HCT116 (cell line): ENCODE measurements around the gene ABCE1. TPM values are rescaled to one million over a fixed set of nuclear protein-coding genes. Genes with fewer than 3 reads are reported as not detected.

Source experiments
- ATAC-seq: fragments of 200-7000 bp; cut with Tn5 transposase; 2 replicates; pipeline ENCODE4 v1.9.1; 2020; ENCODE audit warnings: mild to moderate bottlenecking, moderate library complexity
- BruUV-seq: library from RNA; stranded (reverse); fragments of 400-500 nt; replicated peaks from 2 replicates; lab custom pipeline; 2021; lab: Mats Ljungman, UMichigan
- CTCF ChIA-PET: fragments of 300-600 bp; sonication (Branson Sonifier 250); formaldehyde crosslinking; loops from one replicate; lab custom pipeline; 2021; ENCODE audit warnings: antibody characterized with exemption; lab: Charles Lee
- POLR2A ChIA-PET: fragments of 300-600, 350-600 bp; sonication (Branson Sonifier 250); formaldehyde crosslinking; loops from one replicate; lab custom pipeline; 2021; ENCODE audit warnings: antibody characterized with exemption; lab: Charles Lee
- RAD21 ChIA-PET, 2 experiments: fragments of 300-600 bp; sonication (Branson Sonifier 250); formaldehyde crosslinking; loops; one replicate each; lab custom pipeline; 2023; ENCODE audit warnings: low total read pairs in 2 of 2; ENCODE audit not compliant: uncharacterized antibody in 2 of 2, unreplicated experiment in 2 of 2, low non-redundant PET in 1 of 2; lab: Charles Lee
- DNase-seq: peaks from one replicate; pipeline ENCODE4 v3.0.0-alpha.2; 2010; ENCODE audit warnings: low read depth, low spot score
- H2AFZ ChIP-seq: fragments of 200-600 bp; shearing (Covaris generic), sonication (generic); 2 replicates; pipeline ENCODE4 v1.6.1; 2017; ENCODE audit warnings: low read depth, mixed run types, mixed read lengths, antibody characterized with exemption, low read length; ENCODE audit not compliant: poor library complexity, severe bottlenecking
- H3K27ac ChIP-seq: 2 replicates; pipeline ENCODE4 v1.5.1; 2012; ENCODE audit warnings: low read depth, low read length
- H3K27me3 ChIP-seq: fragments of 200-600 bp; sonication (generic); 2 replicates; pipeline ENCODE4 v1.6.1; 2016; ENCODE audit warnings: mixed run types, low read length, mixed read lengths; ENCODE audit not compliant: insufficient read depth
- H3K36me3 ChIP-seq, 2 experiments: fragments of 200-500 bp in 1 of 2; fragments of 200-600 bp in 1 of 2; sonication (Bioruptor generic) in 1 of 2; sonication (generic) in 1 of 2; 2 replicates each; pipeline versions ENCODE4 v1.5.1 to v1.6.1; 2014 to 2016; ENCODE audit warnings: low read length in 2 of 2, inconsistent platforms in 1 of 2, mixed read lengths in 1 of 2, mixed run types in 1 of 2; ENCODE audit not compliant: insufficient read depth in 2 of 2, control insufficient read depth in 1 of 2
- H3K4me1 ChIP-seq, 2 experiments: fragments of 200-600 bp in 1 of 2; sonication (generic) in 1 of 2; 2 replicates each; pipeline versions ENCODE4 v1.5.1 to v1.6.1; 2012 to 2017; ENCODE audit warnings: low read length in 2 of 2, inconsistent platforms in 1 of 2, mild to moderate bottlenecking in 1 of 2, mixed read lengths in 1 of 2, mixed run types in 1 of 2, moderate library complexity in 1 of 2; ENCODE audit not compliant: insufficient read depth in 2 of 2, control insufficient read depth in 1 of 2
- H3K4me2 ChIP-seq: fragments of 200-600 bp; sonication (generic); 2 replicates; pipeline ENCODE4 v1.6.1; 2017; ENCODE audit warnings: mixed run types, low read length, mixed read lengths
- H3K4me3 ChIP-seq, 2 experiments: fragments of 200-600 bp in 1 of 2; sonication (generic) in 1 of 2; replicated peaks in 1 of 2; 2 replicates each; pipeline ENCODE4 v1.5.1; 2011 to 2016; ENCODE audit warnings: low read length in 2 of 2, control low read depth in 1 of 2, low read depth in 1 of 2, mild to moderate bottlenecking in 1 of 2, mixed read lengths in 1 of 2, mixed run types in 1 of 2
- H3K79me2 ChIP-seq: fragments of 200-600 bp; sonication (generic); 2 replicates; pipeline ENCODE4 v1.6.1; 2017; ENCODE audit warnings: mild to moderate bottlenecking, mixed run types, low read length, moderate library complexity, mixed read lengths; ENCODE audit not compliant: insufficient read depth
- H3K9ac ChIP-seq: fragments of 200-600 bp; sonication (generic); 2 replicates; pipeline ENCODE4 v1.6.1; 2016; ENCODE audit warnings: low read length, mixed read lengths
- H3K9me2 ChIP-seq: fragments of 200-600 bp; sonication (generic), shearing (Covaris generic); 2 replicates; pipeline ENCODE4 v1.6.1; 2017; ENCODE audit warnings: mixed run types, mild to moderate bottlenecking, moderate library complexity; ENCODE audit not compliant: insufficient read depth
- H3K9me3 ChIP-seq, 2 experiments: fragments of 200-500 bp in 1 of 2; fragments of 200-600 bp in 1 of 2; sonication (Bioruptor generic) in 1 of 2; sonication (generic) in 1 of 2; 2 replicates each; pipeline ENCODE4 v1.6.1; 2014 to 2017; ENCODE audit warnings: low read length in 2 of 2, mixed read lengths in 2 of 2, inconsistent platforms in 1 of 2, low read depth in 1 of 2, mild to moderate bottlenecking in 1 of 2, mixed run types in 1 of 2, moderate library complexity in 1 of 2; ENCODE audit not compliant: control insufficient read depth in 1 of 2, insufficient read depth in 1 of 2
- H4K20me1 ChIP-seq: fragments of 200-600 bp; sonication (generic), shearing (Covaris generic); 2 replicates; pipeline ENCODE4 v1.6.1; 2017; ENCODE audit warnings: mixed run types, mild to moderate bottlenecking, moderate library complexity; ENCODE audit not compliant: insufficient read depth
- CBX3 ChIP-seq: IDR thresholded peaks from 2 replicates; pipeline ENCODE4 v1.6.1; 2012; ENCODE audit warnings: low read depth
- CEBPB ChIP-seq: IDR thresholded peaks from 2 replicates; pipeline ENCODE4 v1.6.1; 2012; ENCODE audit warnings: low read depth
- EGR1 ChIP-seq: IDR thresholded peaks from 2 replicates; pipeline ENCODE4 v1.6.1; 2012; ENCODE audit warnings: low read depth
- EZH2phosphoT487 ChIP-seq: fragments of 200-600 bp; IDR thresholded peaks from 2 replicates; pipeline ENCODE4 v1.6.1; 2018; ENCODE audit warnings: antibody characterized with exemption, borderline replicate concordance
- JUND ChIP-seq: IDR thresholded peaks from 2 replicates; pipeline ENCODE4 v1.6.1; 2012
- POLR2A ChIP-seq: IDR thresholded peaks from 2 replicates; pipeline ENCODE4 v1.7.0; 2011; ENCODE audit warnings: borderline replicate concordance; ENCODE audit not compliant: insufficient read depth, insufficient read length; ENCODE audit errors: extremely low read depth
- POLR2AphosphoS5 ChIP-seq: IDR thresholded peaks from 2 replicates; pipeline ENCODE4 v1.6.1; 2011; ENCODE audit warnings: mild to moderate bottlenecking, low read depth, low read length, moderate library complexity
- RAD21 ChIP-seq: IDR thresholded peaks from 2 replicates; pipeline ENCODE4 v1.6.1; 2012; ENCODE audit warnings: low read depth, mild to moderate bottlenecking
- SIN3A ChIP-seq: IDR thresholded peaks from 2 replicates; pipeline ENCODE4 v1.6.1; 2012; ENCODE audit warnings: low read depth
- SP1 ChIP-seq: IDR thresholded peaks from 2 replicates; pipeline ENCODE4 v1.6.1; 2012; ENCODE audit warnings: low read depth
- TCF7L2 ChIP-seq: IDR thresholded peaks from 2 replicates; pipeline ENCODE4 v1.7.0; 2011; ENCODE audit warnings: borderline replicate concordance, inconsistent platforms; ENCODE audit not compliant: insufficient read depth, insufficient read length; ENCODE audit errors: extremely low read depth
- YY1 ChIP-seq: IDR thresholded peaks from 2 replicates; pipeline ENCODE4 v1.6.1; 2011; ENCODE audit warnings: low read length, low read depth, moderate library complexity, mild to moderate bottlenecking; ENCODE audit not compliant: insufficient replicate concordance; ENCODE audit errors: extremely low read depth
- ZFX ChIP-seq: fragments of 450-650 bp; IDR thresholded peaks from 2 replicates; pipeline ENCODE4 v1.6.1; 2017
- ZNF274 ChIP-seq: fragments of 200-500 bp; sonication (Bioruptor generic); IDR thresholded peaks from 2 replicates; pipeline ENCODE4 v1.6.1; 2014; ENCODE audit warnings: mild to moderate bottlenecking, low read depth, low read length, inconsistent platforms
- intact Hi-C: fragments of 100-400 bp; cut with micrococcal nuclease; formaldehyde crosslinking; loops from 2 replicates; pipeline ENCODE4 v1.10.0; 2022
- total RNA-seq: library from RNA; stranded (reverse); gene quantifications from one replicate; pipeline ENCODE4 v1.2.1, GENCODE V29; 2021; ENCODE audit not compliant: unreplicated experiment
- TF ChIP-seq, protein P1 (sequence below): IDR thresholded peaks from 2 replicates; pipeline ENCODE4 v1.6.1; 2012
- TF ChIP-seq, protein P2 (sequence below), 3 experiments: fragments of 200-600 bp in 1 of 3; sonication (generic) in 1 of 3; IDR thresholded peaks in 2 of 3; conservative IDR thresholded peaks in 1 of 3; 2 replicates each; pipeline ENCODE4 v1.5.1; 2012 to 2017; ENCODE audit warnings: low read depth in 2 of 3, low read length in 2 of 3, antibody characterized with exemption in 1 of 3, borderline replicate concordance in 1 of 3, control low read depth in 1 of 3, mild to moderate bottlenecking in 1 of 3, mixed read lengths in 1 of 3, mixed run types in 1 of 3, moderate library complexity in 1 of 3; ENCODE audit not compliant: insufficient read depth in 1 of 3
- TF ChIP-seq, protein P3 (sequence below): IDR thresholded peaks from 2 replicates; pipeline ENCODE4 v1.6.1; 2011; ENCODE audit warnings: mild to moderate bottlenecking, low read length, moderate library complexity; ENCODE audit not compliant: insufficient replicate concordance; ENCODE audit errors: extremely low read depth
- TF ChIP-seq, protein P4 (sequence below): IDR thresholded peaks from 2 replicates; pipeline ENCODE4 v1.6.1; 2012; ENCODE audit warnings: low read depth
- TF ChIP-seq, protein P5 (sequence below): IDR thresholded peaks from 2 replicates; pipeline ENCODE4 v1.6.1; 2012

ABCE1 gene
- total RNA-seq, 1 experiment from 2014 or later = 145 TPM

DNA sequence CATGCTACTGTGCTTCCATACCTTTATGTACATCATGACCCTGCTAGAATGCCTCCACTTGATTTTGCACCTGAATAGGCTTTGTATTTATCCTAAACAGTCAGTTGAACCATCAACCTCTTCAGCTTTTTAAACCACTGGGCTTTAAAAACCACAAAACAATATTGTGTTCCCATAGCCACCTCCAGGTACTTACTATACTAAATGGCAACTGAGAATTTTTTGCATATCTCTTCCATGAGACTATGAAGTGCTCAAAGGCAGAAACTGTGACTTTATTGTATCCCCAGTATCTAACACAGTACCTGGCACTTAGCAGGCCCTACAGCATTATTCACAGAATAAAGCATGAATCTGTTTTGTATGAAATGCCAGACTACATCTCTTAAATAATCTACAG lies 39.9 kb upstream of the ABCE1 start:
- TF ChIP-seq POLR2A (no peak), JUND (no peak), CBX3 (no peak), ZNF274 (no peak), RAD21 (no peak), SP1 (no peak), POLR2AphosphoS5 (no peak), SIN3A (no peak), CEBPB (no peak), TCF7L2 (no peak), YY1 (no peak), EZH2phosphoT487 (no peak), EGR1 (no peak), ZFX (no peak)
- TF ChIP-seq, protein P1, sequence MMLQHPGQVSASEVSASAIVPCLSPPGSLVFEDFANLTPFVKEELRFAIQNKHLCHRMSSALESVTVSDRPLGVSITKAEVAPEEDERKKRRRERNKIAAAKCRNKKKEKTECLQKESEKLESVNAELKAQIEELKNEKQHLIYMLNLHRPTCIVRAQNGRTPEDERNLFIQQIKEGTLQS = no peak
- TF ChIP-seq, protein P2, sequence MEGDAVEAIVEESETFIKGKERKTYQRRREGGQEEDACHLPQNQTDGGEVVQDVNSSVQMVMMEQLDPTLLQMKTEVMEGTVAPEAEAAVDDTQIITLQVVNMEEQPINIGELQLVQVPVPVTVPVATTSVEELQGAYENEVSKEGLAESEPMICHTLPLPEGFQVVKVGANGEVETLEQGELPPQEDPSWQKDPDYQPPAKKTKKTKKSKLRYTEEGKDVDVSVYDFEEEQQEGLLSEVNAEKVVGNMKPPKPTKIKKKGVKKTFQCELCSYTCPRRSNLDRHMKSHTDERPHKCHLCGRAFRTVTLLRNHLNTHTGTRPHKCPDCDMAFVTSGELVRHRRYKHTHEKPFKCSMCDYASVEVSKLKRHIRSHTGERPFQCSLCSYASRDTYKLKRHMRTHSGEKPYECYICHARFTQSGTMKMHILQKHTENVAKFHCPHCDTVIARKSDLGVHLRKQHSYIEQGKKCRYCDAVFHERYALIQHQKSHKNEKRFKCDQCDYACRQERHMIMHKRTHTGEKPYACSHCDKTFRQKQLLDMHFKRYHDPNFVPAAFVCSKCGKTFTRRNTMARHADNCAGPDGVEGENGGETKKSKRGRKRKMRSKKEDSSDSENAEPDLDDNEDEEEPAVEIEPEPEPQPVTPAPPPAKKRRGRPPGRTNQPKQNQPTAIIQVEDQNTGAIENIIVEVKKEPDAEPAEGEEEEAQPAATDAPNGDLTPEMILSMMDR (IDR thresholded peaks at IDR 0.05 in 2 of 3, conservative IDR thresholded peaks at IDR 0.05 in 1 of 3; ENCODE audit: borderline replicate concordance in 1 of 3, insufficient read depth in 1 of 3, low read depth in 2 of 3, low read length in 2 of 3) = no peak
- TF ChIP-seq, protein P3, sequence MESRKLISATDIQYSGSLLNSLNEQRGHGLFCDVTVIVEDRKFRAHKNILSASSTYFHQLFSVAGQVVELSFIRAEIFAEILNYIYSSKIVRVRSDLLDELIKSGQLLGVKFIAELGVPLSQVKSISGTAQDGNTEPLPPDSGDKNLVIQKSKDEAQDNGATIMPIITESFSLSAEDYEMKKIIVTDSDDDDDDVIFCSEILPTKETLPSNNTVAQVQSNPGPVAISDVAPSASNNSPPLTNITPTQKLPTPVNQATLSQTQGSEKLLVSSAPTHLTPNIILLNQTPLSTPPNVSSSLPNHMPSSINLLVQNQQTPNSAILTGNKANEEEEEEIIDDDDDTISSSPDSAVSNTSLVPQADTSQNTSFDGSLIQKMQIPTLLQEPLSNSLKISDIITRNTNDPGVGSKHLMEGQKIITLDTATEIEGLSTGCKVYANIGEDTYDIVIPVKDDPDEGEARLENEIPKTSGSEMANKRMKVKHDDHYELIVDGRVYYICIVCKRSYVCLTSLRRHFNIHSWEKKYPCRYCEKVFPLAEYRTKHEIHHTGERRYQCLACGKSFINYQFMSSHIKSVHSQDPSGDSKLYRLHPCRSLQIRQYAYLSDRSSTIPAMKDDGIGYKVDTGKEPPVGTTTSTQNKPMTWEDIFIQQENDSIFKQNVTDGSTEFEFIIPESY = no peak
- TF ChIP-seq, protein P4, sequence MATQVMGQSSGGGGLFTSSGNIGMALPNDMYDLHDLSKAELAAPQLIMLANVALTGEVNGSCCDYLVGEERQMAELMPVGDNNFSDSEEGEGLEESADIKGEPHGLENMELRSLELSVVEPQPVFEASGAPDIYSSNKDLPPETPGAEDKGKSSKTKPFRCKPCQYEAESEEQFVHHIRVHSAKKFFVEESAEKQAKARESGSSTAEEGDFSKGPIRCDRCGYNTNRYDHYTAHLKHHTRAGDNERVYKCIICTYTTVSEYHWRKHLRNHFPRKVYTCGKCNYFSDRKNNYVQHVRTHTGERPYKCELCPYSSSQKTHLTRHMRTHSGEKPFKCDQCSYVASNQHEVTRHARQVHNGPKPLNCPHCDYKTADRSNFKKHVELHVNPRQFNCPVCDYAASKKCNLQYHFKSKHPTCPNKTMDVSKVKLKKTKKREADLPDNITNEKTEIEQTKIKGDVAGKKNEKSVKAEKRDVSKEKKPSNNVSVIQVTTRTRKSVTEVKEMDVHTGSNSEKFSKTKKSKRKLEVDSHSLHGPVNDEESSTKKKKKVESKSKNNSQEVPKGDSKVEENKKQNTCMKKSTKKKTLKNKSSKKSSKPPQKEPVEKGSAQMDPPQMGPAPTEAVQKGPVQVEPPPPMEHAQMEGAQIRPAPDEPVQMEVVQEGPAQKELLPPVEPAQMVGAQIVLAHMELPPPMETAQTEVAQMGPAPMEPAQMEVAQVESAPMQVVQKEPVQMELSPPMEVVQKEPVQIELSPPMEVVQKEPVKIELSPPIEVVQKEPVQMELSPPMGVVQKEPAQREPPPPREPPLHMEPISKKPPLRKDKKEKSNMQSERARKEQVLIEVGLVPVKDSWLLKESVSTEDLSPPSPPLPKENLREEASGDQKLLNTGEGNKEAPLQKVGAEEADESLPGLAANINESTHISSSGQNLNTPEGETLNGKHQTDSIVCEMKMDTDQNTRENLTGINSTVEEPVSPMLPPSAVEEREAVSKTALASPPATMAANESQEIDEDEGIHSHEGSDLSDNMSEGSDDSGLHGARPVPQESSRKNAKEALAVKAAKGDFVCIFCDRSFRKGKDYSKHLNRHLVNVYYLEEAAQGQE = no peak
- TF ChIP-seq, protein P5, sequence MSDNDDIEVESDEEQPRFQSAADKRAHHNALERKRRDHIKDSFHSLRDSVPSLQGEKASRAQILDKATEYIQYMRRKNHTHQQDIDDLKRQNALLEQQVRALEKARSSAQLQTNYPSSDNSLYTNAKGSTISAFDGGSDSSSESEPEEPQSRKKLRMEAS = no peak
- H3K4me2 ChIP-seq = no peak overlapping the region
- no peaks in the 10 kb centered on the region for H3K4me1 ChIP-seq
- peaks cover 4% of the 10 kb centered on the region; the same call in 1 of the 2 replicates for H4K20me1 ChIP-seq
- H3K79me2 ChIP-seq = peaks cover 16% of the 10 kb centered on the region
- no peak overlapping the region for H3K4me3 ChIP-seq
- intact Hi-C loops = no loop called here
- no TSS peak for BruUV-seq
- ChIA-PET POLR2A (no interaction called here), RAD21 (no interaction called here), CTCF (no interaction called here)
- H3K36me3 ChIP-seq = no peaks in the 10 kb centered on the region
- DNase-seq (no peak), ATAC-seq (no peak)
- no peaks in the 10 kb centered on the region for H3K9me3 ChIP-seq
- H3K27ac ChIP-seq = no peak overlapping the region
- H3K9me2 ChIP-seq = no peaks in the 10 kb centered on the region
- H3K9ac ChIP-seq = no peak overlapping the region
- no peak overlapping the region for H2AFZ ChIP-seq
- no peaks in the 10 kb centered on the region for H3K27me3 ChIP-seq
